Erythroblast (primary cell): ENCODE data around the gene CMKLR1.

ENCODE experiments used
- DNase-seq, 2 experiments: peaks; one replicate each; lab custom pipeline; 2025; lab: John Stamatoyannopoulos, UW
- GATA1 ChIP-seq: IDR thresholded peaks from 2 replicates; pipeline ENCODE4 v1.6.1; 2011; ENCODE audit warnings: low read depth, mild to moderate bottlenecking, control low read depth, low read length, moderate library complexity
- POLR2A ChIP-seq: IDR thresholded peaks from 2 replicates; pipeline ENCODE4 v1.6.1; 2011; ENCODE audit warnings: mild to moderate bottlenecking, low read length

CMKLR1 gene

GRCh38 chr12:108311605-108312004 is 27.5 kb downstream of the CMKLR1 start:
- TF ChIP-seq POLR2A = no peak
- no peak for TF ChIP-seq GATA1
- no peak for DNase-seq

- DNase-seq = no peak
- TF ChIP-seq POLR2A (no peak), GATA1 (no peak)
These were observed 28.6 kb downstream of the CMKLR1 start for GRCh38 chr12:108310489-108310888.

GRCh38 chr12:108309674-108310312 is 29.3 kb downstream of the CMKLR1 start:
- TF ChIP-seq POLR2A (no peak), GATA1 (no peak)
- DNase-seq = no peak

- no peak for DNase-seq
- no peak for TF ChIP-seq POLR2A
- no peak for TF ChIP-seq GATA1
These were observed 30.6 kb downstream of the CMKLR1 start for GRCh38 chr12:108308395-108309085.

DNA sequence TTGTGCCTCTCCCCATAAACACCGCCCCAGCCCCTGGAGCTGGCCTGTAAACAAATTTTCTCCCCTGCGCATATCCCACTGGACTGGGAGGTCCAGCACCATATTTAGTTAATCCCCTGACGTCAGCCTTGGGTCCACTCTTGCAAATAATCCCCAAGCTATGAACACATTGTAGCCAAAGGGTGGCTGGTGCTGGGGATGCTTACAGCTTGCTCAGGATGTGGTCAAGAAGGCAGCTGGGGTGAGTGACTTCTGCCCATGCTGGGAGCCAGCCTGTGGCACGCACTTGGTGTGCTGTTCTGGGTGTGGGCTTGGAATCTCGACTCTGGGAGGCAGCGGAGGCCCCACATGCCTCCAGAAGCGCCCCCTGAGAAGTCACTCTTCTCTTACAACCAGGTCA is 32.1 kb downstream of the CMKLR1 start:
- DNase-seq = no peak
- no peak for TF ChIP-seq GATA1
- TF ChIP-seq POLR2A = no peak

DNA sequence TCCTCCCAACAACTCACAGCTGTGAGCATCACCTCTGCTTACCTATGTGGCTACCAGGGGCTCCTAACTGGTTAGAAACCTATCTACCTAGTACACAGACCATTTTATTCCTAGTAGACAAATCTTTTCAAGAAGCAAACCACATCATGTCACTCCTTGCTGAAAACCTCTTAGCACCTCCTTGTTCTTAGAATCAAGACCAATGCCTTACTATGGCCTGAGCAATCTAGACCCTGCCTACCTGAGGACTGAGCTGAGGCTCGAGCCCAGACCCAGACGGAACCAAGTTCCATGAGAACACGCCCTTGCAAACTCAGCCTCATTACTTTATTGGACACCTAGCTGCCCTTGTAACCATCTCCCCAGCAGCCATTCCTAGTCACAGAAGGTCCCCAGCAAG is 32.6 kb downstream of the CMKLR1 start:
- TF ChIP-seq POLR2A (no peak), GATA1 (no peak)
- no peak for DNase-seq

- TF ChIP-seq GATA1 = no peak
- no peak for TF ChIP-seq POLR2A
- no peak for DNase-seq
These were observed 33.1 kb downstream of the CMKLR1 start for GRCh38 chr12:108305991-108306501.

DNA sequence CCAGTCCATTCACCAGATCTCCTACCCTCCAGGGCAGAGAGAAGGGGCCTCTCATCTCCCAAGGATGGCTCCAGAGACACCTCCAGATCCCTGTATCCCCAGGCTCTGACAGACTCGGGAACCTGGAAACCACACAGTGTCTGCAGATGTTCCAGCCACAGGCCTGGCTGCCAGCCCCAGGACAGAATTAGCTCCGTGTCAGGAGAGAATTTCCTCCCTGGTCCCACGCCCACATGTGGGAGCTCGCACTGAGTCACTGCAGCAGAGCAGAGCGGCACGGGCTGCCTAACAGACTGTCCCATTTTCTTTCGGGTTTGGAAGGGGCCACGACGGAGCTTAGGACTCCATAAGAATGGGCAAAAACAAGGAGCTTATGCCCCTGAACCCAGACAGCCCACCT is 33.6 kb downstream of the CMKLR1 start:
- DNase-seq = no peak
- no peak for TF ChIP-seq POLR2A
- TF ChIP-seq GATA1 = no peak

DNA sequence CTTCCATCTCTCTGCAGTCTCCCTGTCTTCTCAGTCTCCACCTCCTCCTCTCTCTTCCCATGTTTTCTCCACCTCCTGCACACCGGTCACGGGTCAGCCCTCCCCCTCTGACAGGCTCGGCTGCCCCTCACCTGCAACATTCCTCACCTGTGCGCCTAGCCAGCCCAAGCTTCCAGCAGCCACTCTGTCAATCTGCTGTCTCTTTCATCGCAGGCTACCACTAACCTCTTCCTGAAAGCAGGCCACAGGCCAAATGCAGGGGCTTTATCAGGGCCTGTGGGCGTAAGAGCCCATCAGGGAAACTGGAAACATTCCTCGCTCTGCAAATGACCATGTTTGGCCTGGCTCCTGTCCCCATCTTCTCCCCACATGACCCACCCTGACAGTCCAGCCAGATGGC is 34.5 kb downstream of the CMKLR1 start:
- DNase-seq = no peak
- TF ChIP-seq POLR2A = no peak
- no peak for TF ChIP-seq GATA1

DNA sequence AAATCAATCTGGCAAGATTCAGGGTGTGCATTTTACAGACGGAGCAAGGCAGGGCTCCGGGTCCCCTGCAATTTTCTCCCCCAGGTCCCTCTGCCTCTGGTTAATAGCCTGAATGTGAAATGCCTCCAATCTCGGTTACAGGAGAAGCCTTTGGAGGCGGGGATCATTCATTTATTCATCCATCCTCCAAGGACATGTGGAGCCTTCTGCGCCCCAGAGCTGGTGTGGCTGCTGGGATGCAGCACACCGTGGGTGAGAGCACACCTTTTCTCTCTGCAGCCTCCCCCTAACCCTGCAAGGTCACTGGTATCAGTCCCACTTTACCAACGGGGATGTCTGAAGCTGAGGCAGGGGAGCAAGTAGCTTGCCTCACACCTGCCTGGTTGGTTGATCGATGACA is 35.4 kb downstream of the CMKLR1 start:
- DNase-seq = no peak
- TF ChIP-seq POLR2A (no peak), GATA1 (no peak)

- DNase-seq = no peak
- no peak for TF ChIP-seq GATA1
- TF ChIP-seq POLR2A = no peak
These were observed 36.5 kb downstream of the CMKLR1 start for GRCh38 chr12:108302403-108303311.

GRCh38 chr12:108302016-108302402 is 37.1 kb downstream of the CMKLR1 start:
- DNase-seq = no peak
- TF ChIP-seq GATA1 (no peak), POLR2A (no peak)

DNA sequence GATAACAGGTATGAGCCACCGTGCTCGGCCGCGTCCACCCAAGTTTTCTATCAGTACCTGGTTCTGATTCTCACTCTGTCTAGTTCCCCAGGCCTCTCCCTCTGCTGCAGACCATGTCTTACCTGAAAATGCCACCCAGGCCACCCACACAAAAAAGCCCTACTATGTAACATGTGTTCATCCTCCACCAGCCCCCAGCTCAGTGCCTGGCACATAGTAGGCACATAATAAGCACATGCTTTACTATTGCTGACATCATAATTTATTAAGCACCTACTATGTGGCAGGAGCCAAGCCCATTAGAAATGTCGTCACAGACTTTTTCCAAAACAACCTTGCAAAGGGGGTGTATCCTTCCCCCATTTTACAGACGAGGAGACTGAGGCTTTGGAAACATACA is 37.8 kb downstream of the CMKLR1 start:
- DNase-seq = no peak
- no peak for TF ChIP-seq GATA1
- TF ChIP-seq POLR2A = no peak
